Prostate gland (tissue), 2 donors: ENCODE data around the gene CCDC157.

Experiments
- CTCF ChIP-seq, 4 experiments: fragments of 200-600 bp in 2 of 4; fragments of 450-650 bp in 2 of 4; sonication (generic) in 2 of 4; IDR thresholded peaks; 1 replicate in 3 of 4; 2 replicates in 1 of 4; pipeline ENCODE4 v1.5.1; 2016 to 2019; ENCODE audit warnings: antibody characterized with exemption in 4 of 4, mild to moderate bottlenecking in 2 of 4, moderate library complexity in 2 of 4
- POLR2A ChIP-seq: fragments of 450-650 bp; IDR thresholded peaks from one replicate; pipeline ENCODE4 v1.6.1; 2016; ENCODE audit warnings: antibody characterized with exemption, mild to moderate bottlenecking

DNA sequence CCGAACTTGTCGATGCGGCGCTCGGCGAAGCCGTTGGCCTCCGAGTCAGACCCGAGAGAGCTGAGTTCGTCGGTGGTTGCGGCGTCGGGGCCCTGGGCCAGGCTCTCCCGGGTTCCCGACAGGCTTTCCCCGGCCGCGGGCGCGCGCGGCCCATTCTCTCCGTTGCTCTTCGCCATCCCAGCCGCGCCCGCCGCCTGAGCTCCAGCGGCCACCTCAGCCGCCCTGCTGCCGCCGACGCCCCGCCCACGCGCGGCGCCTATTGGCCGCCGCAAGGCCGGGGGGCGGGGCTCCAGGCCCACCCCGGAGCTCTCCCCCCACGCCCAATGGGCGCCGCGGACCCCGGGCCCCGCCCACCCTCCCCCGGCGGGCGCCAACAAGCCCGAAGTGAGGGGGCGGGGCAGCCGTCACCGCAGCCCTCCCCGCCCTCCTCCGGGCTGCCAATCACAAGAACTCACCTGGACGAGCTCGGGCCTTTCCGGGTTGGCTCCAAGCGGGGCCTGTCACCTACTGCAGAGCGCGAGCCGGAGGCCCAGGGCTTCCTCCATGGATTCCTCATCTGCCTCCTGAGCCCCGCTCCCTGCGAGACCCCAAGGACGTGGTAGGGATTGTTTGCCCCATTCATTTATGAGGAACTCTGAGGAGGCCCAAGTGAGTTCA lies 30.0 kb upstream of the CCDC157 start, which contains the start of gene TBC1D10A:
- peak in 1 of 4 experiments; percentile 16 for TF ChIP-seq CTCF (IDR thresholded peaks at IDR 0.05)
- TF ChIP-seq POLR2A, result peak; percentile 97
